Subcutaneous adipose tissue (tissue), 4 donors: Measurements from ENCODE around the gene CHST2. TPM values are rescaled to one million over a fixed set of nuclear protein-coding genes. Genes with fewer than 3 reads are reported as not detected.

Source experiments
- total RNA-seq, 4 donors: library from RNA; depleted of rRNA; stranded (reverse); fragments of >200 nt; gene quantifications; one replicate each; pipeline ENCODE4 v1.1.0, GENCODE V29; 2016
- TF ChIP-seq, protein P1 (sequence below): fragments of 450-650 bp; IDR thresholded peaks from one replicate; pipeline ENCODE4 v1.5.1; 2016; ENCODE audit warnings: low read depth, mild to moderate bottlenecking, control low read depth, antibody characterized with exemption, moderate library complexity

CHST2 gene
- total RNA-seq, 4 donors from 2014 or later: 3.5 to 12.9 (median 8.1) TPM

DNA sequence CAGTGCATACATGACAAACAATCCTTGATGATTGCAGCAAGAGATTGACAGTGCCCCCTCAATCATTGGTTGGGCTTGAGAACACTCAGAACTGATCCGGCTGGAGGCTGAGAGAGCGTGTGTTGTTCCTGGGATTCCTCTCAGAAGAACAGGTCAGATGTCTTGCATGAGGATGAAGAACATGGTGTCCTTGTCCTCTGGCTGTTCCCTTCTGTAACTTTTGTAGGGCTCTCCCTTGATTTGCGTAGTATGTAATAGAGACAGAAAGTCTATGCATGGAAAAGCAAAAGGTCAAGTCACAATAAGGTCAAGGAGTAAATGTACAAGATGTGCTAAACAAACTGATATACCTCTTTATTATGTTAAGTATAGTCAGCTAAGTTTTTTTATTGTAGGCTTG is 8.2 kb downstream of the CHST2 start:
- TF ChIP-seq, protein P1, sequence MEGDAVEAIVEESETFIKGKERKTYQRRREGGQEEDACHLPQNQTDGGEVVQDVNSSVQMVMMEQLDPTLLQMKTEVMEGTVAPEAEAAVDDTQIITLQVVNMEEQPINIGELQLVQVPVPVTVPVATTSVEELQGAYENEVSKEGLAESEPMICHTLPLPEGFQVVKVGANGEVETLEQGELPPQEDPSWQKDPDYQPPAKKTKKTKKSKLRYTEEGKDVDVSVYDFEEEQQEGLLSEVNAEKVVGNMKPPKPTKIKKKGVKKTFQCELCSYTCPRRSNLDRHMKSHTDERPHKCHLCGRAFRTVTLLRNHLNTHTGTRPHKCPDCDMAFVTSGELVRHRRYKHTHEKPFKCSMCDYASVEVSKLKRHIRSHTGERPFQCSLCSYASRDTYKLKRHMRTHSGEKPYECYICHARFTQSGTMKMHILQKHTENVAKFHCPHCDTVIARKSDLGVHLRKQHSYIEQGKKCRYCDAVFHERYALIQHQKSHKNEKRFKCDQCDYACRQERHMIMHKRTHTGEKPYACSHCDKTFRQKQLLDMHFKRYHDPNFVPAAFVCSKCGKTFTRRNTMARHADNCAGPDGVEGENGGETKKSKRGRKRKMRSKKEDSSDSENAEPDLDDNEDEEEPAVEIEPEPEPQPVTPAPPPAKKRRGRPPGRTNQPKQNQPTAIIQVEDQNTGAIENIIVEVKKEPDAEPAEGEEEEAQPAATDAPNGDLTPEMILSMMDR: no peak

DNA sequence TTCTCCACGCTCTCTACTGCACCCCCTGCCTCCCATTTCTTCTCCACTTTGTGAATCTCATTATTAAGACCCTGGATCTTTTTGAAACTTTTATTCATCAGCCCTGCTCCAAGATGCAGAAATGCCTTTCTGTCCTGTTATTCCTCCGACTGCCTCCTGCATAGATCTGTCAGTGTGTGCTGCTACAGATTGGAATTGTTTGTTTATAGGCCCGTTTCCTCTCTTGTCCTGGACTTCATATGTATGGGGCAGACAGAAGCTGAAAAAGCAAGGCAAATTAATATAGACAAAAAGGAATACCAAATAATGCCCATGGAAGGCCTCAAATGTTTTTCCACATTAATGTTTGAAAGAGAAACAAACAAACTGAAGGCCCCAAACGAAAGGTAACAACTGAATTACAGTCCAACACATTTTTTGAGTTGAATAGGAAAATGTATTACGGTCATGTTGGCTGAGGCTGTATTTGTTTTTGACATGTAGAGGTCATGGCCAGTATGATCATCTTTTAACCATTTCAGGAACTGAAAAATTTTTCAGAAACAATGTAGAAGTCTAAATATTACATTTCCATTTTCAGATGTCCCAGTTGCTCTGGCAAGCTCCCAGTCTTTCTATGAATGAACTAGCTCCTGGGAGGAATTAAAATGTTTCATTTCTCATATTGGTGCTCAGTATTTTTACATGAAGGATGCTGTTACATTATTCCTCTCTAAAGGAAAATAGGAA is 8.8 kb downstream of the CHST2 start:
- TF ChIP-seq, protein P1: no peak

DNA sequence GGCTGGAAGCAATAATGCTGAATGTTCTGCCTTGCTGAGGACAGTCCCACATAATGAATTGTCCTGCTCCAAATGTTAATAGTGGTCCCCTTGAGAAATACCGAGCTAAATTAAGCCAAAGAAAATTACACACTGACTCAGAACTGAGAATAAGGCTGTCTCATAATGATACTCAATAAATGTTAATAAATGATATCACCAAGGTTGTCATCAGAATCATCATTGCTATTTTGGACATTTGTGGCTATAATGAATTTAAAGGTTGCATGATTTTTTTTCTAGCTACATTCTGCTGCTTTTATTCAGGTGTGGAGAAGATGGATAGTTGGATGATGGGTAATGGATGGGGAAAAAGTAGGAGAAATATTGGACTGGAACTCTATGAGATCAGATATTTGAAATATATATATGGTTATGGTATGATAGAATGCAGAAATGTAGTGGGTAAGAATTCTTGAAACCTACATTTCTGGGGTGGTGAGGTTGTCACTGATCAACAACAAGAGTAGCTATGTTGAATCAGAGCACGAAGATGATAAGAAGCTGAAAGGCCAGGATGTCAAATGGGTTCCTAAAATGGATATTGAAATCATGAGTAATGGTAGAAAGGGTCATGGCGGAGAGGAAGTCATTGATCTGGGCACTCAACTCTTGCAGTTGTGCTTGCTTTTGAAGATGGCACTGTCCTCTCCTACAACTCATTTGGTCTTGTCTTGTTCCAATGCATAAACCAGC is 12.8 kb downstream of the CHST2 start:
- TF ChIP-seq, protein P1: no peak

DNA sequence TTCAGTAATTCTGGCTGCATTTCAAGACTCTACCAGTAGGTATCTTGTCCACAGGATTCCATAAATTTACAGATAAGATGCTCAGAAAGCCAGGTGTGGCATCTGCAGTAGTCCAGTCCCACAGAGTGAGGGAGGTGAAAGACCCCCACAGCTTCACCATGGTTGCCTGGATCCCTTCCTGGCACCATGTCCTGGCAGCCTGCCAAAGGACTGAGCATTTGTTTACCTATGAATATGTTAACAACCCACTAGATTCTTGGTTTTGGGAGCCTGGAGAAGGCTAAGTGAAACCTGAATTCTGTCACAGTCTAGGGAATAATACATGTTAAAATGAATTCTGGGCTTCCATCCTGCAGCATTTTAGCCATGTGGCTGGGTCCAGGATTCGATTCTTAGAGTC is 14.9 kb downstream of the CHST2 start:
- TF ChIP-seq, protein P1: no peak

DNA sequence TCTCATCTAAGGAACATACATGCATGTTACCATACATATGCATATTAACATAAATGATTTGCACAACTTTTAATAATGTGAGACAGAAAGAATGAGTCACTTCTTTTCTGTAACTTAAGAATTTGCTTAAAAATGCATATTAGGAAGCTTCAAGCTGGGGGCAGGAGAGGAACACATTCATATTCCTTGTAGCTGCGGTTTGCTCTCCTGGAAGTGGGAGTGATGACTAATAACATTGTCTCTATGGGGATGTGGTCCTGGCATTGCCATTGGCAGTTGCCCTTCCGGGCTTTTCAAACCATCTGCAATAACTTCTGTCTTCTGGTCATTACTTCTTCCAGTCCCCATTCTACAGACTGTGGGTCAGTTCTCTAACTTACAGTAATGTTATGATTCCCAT is 15.6 kb downstream of the CHST2 start:
- TF ChIP-seq, protein P1: no peak

DNA sequence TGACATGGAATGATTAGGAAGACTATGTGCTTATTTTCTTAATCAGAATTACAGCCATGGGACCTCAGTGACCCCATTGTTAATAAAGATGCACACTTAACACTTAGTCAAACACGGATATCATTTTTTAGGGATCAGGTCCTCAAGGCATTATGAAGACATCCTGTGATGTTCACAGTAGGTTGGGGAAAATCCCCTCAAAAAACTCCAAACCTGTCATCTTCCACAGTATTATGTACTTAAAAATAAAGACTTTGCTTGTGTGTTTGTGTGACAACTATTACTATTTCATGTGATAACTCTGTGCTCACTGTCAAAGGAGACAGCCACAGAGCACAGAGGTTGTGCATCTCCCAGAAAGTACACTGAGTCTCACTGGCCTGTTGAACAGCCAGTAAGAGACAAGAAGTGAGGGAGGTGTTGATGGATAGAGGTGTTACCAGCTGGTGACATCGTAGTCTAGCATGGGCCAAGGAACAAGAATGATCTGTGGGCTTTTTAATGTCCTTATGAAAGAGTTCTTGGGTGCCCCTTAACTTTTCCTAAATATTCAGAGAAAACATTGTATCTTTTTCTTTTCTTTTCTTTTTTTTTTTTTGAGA is 18.0 kb downstream of the CHST2 start:
- TF ChIP-seq, protein P1: no peak

DNA sequence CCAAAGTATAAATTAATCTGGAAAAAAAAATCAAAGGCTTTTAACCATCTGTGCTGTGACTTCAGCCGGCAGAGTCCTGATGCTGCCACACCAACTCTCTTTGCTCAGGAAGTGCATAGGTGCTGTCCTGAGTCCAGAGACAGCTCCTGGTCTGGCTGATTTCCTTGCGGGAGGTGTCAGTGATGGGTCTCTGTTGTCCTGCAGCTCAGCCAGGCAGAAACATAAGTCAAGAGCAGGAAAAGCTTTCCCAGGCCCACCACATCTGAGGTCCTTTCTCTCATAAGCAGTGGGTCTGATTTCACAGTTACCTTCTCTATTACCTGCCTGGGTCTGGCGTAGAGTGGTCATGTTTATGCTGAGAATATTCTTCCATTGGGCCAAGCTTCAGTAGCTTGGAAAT is 19.4 kb downstream of the CHST2 start:
- TF ChIP-seq, protein P1: no peak
